Retina (tissue), 1 donor: ENCODE measurements around the gene SLC27A5.
A peak's percentile ranks its signal among the peaks of the same experiment; 100 is the strongest.
"Not testable (repeated sequence)": the region's sequence is repeated elsewhere in the genome, so short reads cannot be mapped to it uniquely, and the experiment has no call there.

ENCODE experiments used
- DNase-seq: peaks from one replicate; pipeline ENCODE4 v3.0.0-alpha.2; 2016

SLC27A5 gene

GRCh38 chr19:58492265-58492664 is 19.5 kb downstream of the SLC27A5 start:
- DNase-seq, result no peak

- no peak for DNase-seq
Observed at GRCh38 chr19:58491393-58491792, 20.4 kb downstream of the SLC27A5 start.

- DNase-seq, result not testable (repeated sequence)
Observed at GRCh38 chr19:58484349-58484748, 27.4 kb downstream of the SLC27A5 start.

GRCh38 chr19:58483776-58484175 is 28.0 kb downstream of the SLC27A5 start:
- DNase-seq, result no peak

- DNase-seq, result no peak
Observed at GRCh38 chr19:58482372-58482771, 29.4 kb downstream of the SLC27A5 start.

GRCh38 chr19:58480831-58481230 is 31.0 kb downstream of the SLC27A5 start:
- no peak for DNase-seq

GRCh38 chr19:58480481-58480830 is 31.3 kb downstream of the SLC27A5 start:
- no peak for DNase-seq

- no peak for DNase-seq
Observed at GRCh38 chr19:58479736-58480480, 31.9 kb downstream of the SLC27A5 start.

GRCh38 chr19:58479303-58479702 is 32.5 kb downstream of the SLC27A5 start:
- no peak for DNase-seq

- DNase-seq, result no peak
Observed at GRCh38 chr19:58477871-58478270, 33.9 kb downstream of the SLC27A5 start.

GRCh38 chr19:58477130-58477529 is 34.7 kb downstream of the SLC27A5 start:
- no peak for DNase-seq

- DNase-seq, result no peak
Observed at GRCh38 chr19:58476498-58477015, 35.2 kb downstream of the SLC27A5 start.

- DNase-seq, result peak; percentile 99
Observed at GRCh38 chr19:58475714-58476497, 35.9 kb downstream of the SLC27A5 start, which contains the start of gene ZNF446. TSS of gene ZNF446 (plus strand) at chr19:58476352. CDS start at chr19:58477219, 867 bp downstream.

- DNase-seq, result peak; percentile 17
Observed at GRCh38 chr19:58474997-58475713, 36.6 kb downstream of the SLC27A5 start.

GRCh38 chr19:58474291-58474996 is 37.3 kb downstream of the SLC27A5 start:
- no peak for DNase-seq

- DNase-seq, result no peak
Observed at GRCh38 chr19:58473775-58474174, 38.0 kb downstream of the SLC27A5 start.

GRCh38 chr19:58471736-58472135 is 40.1 kb downstream of the SLC27A5 start:
- DNase-seq, result no peak

GRCh38 chr19:58470837-58471543 is 40.8 kb downstream of the SLC27A5 start:
- not testable (repeated sequence) for DNase-seq

GRCh38 chr19:58469241-58470013 is 42.4 kb downstream of the SLC27A5 start:
- no peak for DNase-seq

- DNase-seq, result no peak
Observed at GRCh38 chr19:58468216-58468839, 43.5 kb downstream of the SLC27A5 start.
